Left forelimb (tissue), 1 donor: ENCODE measurements around the gene HCST.
"Not testable (repeated sequence)": the region's sequence is repeated elsewhere in the genome, so short reads cannot be mapped to it uniquely, and the experiment has no call there.

ENCODE experiments used
- DNase-seq: peaks from one replicate; pipeline ENCODE4 v3.0.0-alpha.2; 2018; ENCODE audit warnings: low spot score

Gene HCST

GRCh38 chr19:35879770-35880317 is 22.5 kb upstream of the HCST start:
- DNase-seq = peak; percentile 91

GRCh38 chr19:35882114-35882832 is 20.1 kb upstream of the HCST start:
- DNase-seq = no peak

DNA sequence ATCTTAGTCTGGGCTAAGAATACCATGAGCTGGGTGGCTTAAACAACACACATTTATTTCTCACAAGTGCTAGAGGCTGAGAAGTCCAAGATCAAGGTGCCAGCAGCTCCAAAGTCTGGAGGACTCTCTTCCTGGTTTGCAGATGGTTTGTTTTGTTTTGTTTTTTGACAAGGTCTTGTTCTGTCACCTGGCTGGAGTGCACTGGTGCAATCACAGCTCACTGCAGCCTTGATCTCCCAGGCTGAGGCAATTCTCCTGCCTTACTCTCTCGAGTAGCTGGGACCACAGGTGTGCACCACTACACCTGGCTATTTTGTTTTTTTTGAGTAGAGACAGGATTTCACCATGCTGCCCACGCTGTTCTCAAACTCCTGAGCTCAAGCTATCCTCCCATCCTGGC is 18.4 kb upstream of the HCST start:
- no peak for DNase-seq

DNA sequence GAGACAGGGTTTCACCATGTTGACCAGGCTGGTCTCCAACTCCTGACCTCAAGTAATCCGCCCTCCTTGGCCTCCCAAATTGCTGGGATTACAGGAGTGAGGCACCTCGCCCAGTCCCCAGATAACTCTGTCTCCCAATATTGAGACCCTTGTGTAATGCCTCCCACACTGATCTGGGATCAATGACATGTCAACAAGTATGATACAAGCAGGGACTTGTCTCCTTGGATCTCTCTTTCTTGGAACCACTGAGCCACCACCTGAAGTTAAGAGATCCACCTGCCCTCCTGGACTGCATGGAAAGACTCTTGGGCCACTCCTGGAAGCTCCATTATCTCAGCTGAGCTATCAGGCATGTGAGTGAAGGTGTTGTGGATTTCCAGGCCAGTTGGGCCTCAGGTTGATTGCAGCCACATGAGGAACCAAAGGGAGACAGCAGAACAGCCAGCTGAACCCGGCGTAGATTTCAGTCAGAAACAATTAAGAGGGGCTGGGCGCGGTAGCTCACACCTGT is 17.0 kb upstream of the HCST start:
- no peak for DNase-seq

DNA sequence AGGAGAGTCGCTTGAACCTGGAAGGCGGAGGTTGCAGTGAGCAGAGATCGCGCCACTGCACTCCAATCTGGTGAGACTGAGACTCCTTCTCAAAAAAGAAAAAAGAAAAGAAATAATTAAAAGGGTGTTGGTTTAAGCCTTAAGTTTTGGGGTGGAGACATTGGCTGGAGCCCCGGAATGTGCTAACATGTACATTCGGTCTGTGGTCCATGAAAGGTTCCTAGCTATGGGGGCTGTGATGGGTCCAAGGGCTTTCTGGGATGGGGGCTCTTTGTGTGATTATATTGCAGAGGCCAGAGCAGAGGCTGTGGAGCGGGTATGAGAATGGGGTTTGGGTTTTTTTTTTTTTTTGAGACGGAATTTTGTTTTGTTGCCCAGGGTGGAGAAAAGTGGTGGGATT is 16.4 kb upstream of the HCST start:
- DNase-seq = no peak

GRCh38 chr19:35887197-35887596 is 15.1 kb upstream of the HCST start:
- no peak for DNase-seq

DNA sequence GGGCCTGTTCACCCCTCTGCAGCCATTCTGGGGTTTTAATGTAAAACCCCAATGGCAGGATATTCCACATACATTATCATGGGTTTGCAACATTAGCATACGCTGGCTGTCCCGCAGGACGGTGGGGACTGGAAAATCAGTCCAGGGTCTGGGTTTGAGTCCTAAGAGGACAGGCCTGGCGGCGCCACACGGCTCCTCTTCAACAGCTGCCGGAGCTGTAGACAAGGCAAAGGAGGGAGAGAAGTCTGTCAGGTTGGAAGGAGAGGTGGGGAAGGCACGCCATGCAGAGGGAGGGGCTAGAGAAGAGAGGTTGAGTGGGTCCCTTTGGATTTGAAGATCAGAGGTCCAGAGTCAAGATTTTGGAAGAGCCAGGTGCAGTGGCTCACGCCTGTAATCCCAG is 13.9 kb upstream of the HCST start:
- no peak for DNase-seq

DNA sequence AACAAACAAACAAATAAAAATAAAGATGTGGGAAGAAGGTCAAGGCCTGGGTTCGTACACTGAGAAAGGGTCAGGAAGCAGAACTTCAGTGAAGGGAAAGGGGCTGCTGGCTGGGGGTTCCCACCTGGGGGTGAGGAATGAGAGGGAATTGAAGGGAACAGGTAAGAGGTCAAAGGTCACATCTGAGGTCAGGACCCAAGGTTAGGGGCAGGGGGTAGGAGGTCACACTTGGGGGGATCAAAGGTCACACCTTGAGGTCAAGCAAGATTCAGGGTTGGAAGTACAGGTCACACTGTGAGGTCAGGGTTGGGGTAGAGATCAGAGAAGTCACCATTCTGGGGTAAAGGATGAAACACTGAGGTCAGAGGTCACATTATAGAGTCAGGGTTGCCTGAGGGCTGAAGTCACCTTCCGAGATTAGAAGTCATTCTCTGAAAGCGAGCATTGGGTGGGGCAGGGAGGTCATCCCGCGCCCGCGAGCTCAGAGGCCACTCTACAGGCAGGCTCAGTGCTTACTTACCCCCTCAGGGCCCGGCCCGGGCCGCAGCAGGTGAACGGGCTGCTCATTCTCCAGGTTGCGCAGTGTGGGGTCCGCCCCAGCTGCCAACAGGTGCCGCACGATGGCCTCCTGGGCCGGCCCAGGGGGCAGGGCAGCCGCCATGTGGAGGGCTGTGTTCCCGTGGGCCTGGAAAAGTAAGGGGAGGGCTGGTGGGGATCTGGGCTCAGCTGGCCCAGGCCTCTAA is 12.8 kb upstream of the HCST start:
- no peak for DNase-seq

- no peak for DNase-seq
Measured at GRCh38 chr19:35890113-35890650, 12.1 kb upstream of the HCST start.

DNA sequence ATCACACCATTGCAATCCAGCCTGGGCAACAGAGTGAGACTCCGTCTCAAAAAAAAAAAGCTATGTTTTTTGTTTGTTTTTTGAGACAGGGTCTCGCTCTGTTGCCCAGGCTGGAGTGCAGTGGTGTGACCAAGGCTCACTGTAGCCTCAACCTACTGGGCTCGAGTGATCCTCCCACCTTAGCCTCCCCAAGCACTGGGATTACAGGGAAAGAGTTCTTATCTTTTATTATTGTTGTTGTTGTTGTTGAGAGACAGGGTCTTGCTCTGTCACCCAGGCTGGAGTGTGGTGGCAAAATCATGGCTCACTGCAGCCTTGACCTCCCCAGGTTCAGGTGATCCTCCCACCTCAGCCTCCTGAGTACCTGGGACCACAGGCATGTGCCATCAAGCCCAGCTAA is 10.5 kb upstream of the HCST start:
- not testable (repeated sequence) for DNase-seq

DNA sequence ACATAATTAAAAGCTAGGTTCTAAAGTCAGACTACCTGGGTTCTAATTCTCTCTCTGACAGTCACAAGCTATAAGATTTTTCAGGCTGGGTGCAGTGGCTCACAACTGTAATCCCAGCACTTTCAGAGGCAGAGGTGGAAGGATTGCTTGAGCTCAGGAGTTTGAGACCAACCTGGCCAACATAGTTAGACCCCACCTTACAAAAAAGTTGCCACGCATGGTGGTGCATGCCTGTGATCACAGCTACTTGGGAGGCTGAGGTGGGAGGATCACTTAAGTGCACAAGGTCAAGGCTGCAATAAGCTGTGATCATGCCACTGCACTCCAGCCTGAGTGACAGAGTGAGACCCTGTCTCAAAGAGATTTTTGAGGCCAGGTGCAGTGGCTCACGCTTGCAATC is 8.0 kb upstream of the HCST start:
- DNase-seq = no peak

DNA sequence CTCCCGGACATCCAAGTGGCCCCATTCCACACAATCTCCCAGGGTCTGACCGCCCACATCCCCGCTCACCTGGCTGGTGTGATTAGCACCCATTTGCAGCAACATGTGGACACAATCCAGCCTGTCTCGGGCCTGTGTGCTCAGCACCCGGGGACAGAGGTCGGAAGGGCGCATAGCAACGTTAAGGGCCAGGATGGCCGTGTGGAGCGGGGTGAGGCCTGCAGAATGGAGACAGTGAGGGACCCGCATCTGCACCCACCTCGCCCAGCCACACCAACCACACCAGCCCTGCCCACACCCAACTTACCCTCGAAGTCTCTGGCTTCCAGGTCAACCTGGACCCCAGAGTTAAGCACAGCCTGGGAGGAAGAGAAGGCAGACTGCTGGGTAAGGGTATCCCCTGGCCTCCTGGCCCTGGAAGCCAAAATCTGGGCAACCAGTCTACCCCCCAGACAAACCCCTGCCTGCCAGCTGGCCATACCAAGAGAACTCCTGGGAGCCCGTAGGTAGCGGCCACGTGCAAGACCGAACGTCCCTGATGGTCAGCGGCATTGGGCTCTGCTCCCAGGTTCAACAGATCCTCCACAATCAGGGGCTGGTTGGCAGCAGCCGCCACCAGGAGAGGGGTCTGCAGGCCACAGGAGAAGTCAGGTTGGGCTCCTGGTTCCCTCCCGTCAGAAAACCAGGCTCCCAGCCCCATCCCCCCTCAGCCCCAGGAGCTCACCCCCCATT is 6.3 kb upstream of the HCST start:
- DNase-seq = no peak

DNA sequence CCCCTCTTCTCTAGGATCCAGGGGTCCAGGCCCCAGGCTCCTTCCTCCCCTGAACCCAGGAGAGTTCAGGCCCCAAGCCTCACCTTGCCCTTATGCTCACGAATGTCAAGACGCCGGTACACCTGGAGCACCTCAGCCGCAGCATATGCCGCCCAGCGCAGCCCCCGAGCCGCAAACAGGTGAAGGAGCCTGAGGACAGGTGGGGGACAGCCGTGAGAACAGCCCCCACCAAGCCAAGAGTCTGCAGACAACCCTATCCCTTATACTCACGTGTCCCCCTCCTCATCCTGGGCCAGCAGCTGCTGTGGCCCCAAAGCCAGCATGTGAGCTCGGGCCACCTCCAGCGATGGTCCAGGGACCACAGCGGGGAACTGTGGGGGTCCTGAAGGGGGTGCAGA is 5.7 kb upstream of the HCST start:
- DNase-seq = no peak

DNA sequence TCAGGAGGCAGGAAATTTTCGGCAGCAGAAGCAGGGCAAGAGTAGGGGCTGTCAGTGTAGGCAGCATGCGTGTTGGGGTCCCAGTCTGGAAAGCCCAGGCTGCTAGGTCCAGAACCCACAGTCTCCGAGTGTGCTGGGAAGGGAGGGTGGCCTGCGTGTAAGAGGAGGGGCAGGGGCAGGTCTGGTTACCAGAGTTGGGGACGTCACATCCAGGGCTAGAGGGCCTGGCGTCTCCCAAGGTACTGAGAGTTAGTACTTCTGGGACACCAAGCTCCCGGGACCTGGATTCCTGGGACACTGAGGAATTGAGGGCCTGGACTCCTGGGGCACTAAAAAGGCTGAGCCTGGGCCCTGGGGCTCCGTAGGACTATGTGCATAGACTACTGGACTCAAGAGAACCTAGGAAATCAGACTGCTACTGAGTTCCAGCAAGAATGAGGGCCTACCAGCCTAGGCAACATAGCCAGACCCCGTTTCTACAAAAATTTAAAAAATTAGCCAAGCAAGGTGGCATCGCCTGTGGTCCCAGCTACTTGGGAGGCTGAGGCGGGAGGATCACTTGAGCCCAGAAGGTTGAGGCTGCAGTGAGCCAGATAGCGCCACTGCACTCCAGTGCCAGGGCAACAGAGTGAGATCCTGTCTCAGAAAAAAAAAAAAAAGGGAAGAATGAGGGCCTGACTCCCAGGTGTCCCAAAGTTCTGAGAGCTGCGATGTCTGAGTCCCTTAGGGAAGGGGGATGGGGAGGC is 4.5 kb upstream of the HCST start:
- no peak for DNase-seq

- DNase-seq = no peak
Measured at GRCh38 chr19:35898499-35898809, 3.9 kb upstream of the HCST start.

DNA sequence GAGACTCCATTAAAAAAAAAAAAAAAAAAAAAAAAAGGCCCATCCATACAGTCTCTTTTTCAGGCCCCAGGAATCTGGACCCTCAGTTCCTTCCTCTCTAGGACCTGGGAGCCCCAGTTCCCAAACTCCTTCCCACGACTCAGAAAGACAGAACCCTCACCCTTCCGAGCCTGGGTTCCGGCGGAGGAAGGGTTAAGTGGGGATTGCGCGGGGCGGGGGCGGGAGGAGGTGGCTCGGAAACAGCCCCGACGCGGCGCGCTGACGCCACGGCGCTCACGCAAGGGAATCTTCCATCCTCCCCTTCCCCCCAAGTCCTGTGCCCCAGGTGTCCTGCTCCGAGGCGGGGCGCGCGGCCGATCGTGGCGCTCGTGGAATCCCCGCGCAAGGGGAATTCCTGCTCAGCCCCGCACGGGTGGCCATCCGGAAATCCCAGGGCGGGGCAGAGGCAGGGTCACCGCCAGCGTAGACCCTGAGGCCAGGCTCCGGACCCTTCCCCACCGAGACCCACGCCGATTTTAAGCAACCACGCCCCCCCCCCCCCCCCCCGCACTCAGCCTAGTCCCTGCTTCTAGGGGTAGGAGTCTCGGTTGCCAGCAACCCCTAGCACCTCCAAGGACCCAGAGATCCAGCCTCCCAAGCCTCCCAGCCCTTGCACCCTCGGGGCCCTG is 2.6 kb upstream of the HCST start:
- DNase-seq = peak; percentile 79

- DNase-seq = no peak
Measured at GRCh38 chr19:35901055-35901644, 1.2 kb upstream of the HCST start.

DNA sequence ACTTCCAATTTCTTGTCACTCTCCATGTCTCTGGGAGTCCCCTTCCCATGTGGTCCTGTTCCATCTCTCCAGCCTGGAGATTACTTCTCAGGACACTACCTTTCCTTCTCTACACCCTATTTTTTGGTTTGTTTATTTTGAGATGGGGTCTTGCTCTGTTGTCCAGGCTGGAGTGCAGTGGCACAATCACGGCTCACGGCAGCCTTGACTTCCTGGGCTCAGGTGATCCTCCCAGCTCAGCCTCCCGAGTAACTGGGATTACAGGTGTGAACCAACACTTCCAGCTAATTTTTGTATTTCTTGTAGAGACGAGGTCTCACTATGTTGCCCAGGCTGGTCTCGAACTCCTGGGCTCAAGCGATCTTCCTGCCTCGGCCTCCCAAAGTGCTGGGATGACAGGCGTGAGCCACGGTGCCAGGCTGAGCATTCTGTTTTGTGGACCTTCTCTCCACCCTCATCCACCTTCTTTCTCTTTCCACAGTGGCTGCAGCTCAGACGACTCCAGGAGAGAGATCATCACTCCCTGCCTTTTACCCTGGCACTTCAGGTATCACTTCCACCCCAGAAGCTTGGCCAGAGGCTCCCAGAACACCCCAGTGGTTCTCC is 644 bp downstream of the HCST start:
- DNase-seq = no peak

GRCh38 chr19:35903550-35904179 is 1.3 kb downstream of the HCST start:
- no peak for DNase-seq
